HG02763 (cell line): ENCODE data around the gene NRXN2.
"Not testable (repeated sequence)": the region's sequence is repeated elsewhere in the genome, so short reads cannot be mapped to it uniquely, and the experiment has no call there.

ENCODE experiments used
- ATAC-seq: cut with Tn5 transposase; IDR thresholded peaks from one replicate; pipeline ENCODE4 v1.9.1; 2021; ENCODE audit warnings: mild to moderate bottlenecking, moderate library complexity; ENCODE audit not compliant: unreplicated experiment

Gene NRXN2

DNA sequence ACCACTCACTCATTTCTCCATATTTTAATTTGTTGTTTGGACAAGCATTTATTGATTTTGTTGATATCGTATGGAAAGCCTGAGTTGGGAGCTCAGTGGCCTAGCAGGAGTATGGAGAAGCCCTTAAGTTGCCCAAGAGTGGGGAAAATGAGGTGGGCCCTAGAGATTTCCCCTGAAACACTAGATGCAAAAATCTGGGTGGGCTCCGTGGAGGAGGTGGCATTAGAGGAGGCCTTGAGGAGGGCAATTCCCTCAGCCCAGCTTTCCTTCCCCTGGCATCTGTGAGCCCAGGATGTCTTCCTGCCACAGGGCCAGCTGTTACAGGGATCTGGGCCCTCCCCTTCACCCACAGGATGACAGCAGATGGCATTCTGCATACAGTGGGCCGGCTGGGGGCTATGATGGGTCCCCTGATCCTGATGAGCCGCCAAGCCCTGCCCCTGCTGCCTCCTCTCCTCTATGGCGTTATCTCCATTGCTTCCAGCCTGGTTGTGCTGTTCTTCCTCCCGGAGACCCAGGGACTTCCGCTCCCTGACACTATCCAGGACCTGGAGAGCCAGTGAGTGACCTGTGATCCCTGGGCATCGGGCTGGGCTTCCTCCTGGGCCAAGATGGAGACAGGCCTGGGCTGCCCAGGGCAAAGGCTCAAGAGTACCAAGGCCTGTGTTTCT is 153.6 kb downstream of the NRXN2 start:
- ATAC-seq: no peak

DNA sequence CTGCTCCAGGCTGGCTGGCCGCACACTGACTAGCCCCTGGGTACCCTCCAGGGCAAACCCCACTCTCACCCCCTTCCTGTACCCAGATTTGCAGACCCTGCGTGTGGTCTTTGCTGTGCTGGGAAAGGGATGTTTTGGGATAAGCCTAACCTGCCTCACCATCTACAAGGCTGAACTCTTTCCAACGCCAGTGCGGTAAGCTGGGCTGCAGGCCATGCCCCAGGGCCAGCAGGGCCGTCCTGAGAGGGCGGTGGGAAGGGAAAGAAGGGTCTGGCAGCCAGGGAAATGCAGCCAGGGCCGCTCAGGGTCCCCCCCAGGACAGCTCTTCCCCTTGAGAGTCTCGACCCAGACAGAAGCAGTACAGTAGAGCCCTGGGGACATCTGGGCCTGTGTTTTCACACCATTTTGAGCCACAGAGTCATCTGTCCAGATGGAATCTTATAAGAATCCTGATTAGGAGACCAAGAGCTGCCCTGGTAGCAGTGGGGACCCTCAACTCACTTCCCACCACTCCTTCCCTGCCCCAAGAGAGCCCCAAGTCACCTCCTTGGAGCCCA is 154.3 kb downstream of the NRXN2 start:
- ATAC-seq: no peak

DNA sequence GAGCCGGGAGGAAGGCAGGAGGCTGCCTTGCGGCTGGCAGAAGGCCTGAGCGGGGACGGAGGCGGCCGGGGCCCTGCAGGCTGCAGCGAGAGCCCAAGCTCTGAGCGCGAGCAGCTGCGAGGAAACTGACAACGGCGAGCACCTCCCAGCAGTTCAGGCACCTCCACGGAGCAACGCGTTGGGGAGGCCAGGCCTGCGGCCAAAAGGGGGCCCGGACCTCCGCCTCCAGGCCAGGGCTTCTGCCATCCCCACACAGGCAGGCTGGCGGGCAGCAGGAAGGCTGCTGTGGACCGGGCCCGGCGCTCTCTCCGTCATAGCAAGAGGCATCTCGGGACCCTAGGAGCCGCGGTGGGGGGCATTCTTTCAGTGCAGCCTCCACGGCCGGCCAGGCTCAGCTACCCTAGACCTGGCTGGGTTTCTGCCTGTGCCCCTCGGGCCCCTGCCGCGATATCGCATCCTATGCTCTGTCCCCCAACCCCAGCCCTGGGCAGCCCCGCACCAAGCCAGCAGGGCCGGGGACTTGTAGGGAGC is 154.9 kb downstream of the NRXN2 start:
- ATAC-seq: no peak

DNA sequence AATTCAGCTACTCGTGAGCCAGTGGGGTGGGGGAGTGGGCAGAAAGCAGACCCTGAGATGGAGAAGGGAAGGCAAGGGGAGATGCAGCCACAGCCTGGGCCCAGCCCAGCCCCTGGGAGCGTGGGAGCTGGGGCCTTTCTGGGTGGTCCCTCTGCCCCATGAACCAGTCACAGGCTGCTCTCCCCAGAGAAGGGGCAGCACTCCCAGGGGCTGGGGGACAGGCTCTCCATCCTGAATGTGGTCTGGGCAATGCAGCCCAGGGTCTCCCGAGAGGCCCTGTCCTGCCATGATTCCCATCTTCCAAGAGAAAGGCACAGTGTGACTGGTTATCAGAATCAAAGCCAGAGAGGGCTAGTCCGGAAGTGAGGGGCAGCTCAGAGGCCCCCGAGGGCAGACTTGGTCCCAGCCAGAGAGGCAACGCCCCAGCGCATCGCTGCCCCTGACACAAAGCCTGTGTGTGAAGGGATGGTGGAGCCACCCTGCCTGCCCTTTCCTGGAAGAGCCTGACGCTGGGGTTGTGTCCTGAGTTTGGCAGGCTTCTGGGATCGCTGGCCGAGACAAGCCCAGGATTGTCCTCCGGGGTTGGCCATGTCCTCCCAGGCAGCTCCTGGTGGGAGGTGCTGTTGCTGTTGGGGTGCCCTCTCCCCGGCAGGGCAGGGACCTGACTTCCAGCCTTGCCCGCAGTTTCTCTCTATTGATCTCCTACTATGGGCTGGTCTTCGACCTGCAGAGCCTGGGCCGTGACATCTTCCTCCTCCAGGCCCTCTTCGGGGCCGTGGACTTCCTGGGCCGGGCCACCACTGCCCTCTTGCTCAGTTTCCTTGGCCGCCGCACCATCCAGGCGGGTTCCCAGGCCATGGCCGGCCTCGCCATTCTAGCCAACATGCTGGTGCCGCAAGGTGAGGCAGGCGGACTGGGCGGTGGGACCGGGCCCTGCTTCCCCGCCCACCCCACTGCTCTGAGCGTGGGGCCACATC is 155.8 kb downstream of the NRXN2 start:
- no peak for ATAC-seq

DNA sequence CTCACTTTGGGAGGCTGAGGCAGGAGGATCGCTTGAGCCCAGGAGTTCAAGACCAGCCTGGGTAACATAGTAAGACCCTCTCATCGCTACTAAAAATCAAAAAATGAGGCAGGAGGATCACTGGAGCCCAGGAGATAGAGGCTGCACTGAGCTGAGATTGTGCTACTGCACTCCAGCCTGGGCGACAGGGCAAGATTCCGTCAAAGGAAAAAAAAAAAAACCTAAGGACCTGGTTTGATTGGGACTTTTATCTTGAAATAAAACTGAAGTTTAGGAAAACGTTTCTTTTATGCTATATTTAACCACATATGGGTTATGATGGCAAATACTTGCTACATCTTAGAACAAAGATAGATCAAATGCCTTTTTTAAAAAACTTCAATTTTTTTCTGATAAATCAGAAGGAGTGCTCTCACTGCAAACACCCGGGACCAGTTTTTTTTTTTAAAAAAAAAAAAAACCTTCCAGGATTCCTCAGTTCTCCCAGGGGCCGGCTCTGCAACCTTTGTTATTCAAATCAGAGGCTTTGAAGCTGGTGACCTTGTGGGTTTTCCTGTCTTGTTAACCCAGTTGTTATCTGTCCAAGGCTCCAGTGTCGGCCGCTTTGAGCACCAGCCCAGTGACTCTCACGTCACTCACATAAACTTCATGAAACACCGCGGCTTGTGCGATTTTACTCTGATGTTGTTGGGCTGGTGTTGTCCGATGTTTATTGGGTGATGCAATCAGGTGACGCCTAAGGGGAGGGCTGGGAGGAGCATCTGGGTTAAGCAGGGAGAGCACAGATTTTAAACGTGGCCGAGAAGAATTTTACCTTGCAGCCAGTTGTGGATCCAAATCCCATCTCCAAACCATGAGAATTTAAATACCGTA is 156.7 kb downstream of the NRXN2 start:
- ATAC-seq: no peak

DNA sequence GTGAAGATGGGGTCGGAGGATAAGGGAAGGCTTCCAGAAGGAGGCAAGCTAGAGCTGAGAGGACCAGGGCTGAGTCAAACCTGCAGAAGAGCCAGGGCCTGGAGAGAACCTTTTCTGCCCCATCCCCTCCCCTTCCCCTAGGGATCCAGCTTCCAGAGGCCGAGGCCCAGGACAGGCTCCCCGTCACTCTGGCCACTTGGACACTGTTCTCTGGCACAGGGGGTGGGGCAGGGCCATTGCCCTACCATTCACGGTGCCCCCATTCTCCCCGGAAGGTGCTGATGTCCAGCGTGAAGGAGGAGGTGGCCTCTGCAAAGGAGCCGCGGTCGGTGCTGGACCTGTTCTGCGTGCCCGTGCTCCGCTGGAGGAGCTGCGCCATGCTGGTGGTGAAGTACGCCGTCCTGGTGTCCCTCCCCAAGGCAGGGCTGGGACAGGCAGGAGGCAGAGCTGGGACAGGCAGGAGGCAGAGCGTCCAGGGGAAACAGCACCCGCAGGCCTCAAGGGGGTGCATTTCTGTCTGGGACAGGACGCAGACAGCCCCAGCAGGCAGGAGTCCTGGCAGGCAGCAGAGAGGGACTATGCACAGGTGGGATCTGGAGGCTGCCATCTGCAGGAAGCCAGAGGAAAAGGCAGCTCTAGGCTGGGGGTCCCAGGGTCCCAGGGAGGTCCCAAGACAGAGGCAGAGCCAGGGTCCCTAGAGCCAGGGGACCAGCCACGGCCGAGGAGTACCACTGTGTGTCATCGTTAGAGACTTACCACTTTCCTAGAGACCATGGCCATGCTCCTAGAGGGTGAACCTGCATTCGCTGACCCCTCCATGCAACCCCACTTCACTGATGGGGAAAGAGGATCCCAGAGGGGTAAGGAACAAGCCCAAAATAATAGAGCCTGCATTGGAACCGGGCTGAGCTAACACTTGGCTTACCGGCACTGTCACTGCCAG is 157.8 kb downstream of the NRXN2 start:
- ATAC-seq: no peak

DNA sequence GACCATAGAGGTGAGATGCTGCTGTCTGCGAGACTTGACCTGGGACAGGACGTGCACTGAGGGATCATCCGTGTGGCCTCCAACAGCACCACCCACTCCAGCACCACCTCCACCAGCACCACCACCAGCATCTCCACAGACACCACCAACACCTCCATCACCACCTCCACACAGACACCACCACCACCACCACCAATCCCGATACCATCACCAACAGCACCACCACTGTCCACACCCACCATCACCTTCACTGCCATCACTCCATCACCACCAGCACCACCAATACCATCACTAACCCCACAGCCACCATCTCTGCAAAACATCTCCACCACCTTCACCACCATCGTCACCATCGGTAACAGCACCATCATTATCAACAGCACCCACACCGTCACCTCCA is 158.6 kb downstream of the NRXN2 start:
- ATAC-seq: no peak

DNA sequence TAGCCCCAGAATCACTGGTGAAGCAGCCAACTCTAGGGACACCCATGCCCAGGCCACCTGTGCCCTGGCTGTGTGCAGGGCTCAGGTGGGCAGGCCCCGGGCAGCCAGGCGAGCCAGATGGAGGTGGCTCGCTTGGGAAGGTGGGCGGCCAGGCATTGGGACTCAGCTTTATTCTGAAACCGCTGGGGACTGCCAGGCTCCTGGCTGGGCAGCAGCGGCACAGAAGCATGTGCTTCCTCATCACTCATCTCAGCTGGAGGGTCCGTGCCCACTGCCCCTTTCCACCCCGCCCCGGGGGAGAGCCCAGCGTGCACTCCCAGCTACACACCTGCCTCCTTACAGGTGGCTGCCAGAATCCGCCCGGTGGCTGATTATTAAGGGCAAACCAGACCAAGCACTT is 159.0 kb downstream of the NRXN2 start:
- no peak for ATAC-seq

DNA sequence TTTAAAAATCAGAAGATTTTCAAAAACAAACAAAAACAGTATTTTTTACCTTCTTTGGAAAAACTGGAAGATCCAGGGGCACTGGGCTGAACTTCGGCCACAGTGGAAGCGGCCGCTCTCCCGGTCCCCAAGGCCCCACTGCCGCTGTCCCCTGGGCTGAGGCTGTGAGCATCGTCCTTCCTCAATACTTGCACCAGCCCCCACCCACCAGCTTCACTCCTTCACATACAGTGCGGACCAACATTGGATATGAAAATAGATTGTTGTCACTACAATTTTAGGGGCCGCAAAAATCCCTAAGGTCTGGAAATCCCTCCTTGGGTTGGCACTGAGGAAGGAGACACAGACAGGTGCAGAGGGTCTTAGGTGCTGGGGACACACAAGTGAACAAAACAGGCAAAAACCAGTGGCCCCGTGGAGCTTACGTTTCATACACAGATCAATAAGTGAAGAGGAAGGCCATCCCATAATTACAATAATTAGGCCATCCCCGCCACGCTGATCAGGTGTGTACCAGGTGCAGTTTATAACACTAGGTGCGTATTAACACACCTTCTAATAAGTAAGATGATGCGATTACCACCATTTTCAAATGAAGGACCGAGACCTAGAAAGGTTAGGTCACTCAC is 160.2 kb downstream of the NRXN2 start:
- ATAC-seq: no peak

DNA sequence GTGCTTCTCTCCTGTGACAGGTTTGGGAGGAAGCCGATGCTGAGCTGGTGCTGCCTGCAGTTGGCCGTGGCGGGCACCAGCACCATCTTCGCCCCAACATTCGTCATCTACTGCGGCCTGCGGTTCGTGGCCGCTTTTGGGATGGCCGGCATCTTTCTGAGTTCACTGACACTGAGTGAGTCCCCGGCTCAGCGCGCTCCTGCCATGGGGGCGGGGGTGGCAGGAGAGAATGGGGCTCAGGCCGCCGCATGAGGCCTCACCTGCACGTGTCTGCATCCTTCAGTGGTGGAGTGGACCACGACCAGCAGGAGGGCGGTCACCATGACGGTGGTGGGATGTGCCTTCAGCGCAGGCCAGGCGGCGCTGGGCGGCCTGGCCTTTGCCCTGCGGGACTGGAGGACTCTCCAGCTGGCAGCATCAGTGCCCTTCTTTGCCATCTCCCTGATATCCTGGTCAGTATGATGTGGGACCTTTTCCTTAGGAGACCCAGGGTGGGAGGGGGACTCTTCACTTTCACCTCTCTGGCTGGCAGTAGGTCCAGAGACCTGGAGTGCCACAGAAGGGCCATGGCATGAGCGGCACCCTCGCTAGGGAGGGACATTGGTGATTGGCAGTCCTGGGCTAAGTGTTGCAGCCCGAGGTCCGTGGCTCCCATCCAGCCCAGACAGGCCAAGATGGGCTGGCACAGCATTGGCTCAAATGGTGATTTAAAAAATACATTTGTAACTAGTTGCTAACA is 160.8 kb downstream of the NRXN2 start:
- ATAC-seq: no peak

DNA sequence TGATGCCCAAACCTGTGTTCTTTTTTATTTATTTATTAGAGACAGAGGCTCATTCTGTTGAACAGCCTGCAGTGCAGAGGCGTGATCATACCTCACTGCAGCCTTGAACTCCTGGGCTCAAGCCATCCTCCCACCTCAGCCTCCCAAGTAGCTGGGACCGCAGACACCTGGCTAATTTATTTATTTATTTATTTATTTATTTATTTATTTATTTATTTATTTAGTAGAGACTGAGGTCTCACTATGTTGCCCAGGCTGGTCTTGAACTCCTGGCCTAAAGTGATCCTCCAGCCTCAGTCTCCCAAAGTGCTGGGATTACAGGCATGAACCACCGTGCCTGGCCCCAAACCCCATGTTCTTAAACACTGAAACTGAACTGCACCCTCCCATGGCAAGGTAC is 161.6 kb downstream of the NRXN2 start:
- not testable (repeated sequence) for ATAC-seq

DNA sequence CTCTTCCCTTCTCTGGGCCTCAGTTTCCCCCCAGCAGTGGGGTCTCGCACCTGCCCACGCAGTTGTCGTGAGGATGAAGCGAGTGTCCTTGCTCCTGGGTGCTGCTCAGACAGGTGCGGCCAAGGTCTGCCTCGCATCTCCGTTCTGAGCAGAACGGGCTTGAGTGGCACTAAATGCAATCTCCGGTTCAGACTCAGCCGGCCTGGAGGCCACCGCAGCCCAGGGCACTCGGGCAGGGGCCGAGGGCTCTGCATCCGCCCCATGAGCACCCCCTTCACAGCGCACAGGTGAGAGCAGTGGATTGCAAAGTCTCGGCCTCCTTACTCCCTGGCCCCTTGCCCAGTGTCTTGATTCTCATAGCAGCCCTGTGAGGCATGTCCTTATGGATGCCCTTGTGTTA is 162.1 kb downstream of the NRXN2 start:
- no peak for ATAC-seq

DNA sequence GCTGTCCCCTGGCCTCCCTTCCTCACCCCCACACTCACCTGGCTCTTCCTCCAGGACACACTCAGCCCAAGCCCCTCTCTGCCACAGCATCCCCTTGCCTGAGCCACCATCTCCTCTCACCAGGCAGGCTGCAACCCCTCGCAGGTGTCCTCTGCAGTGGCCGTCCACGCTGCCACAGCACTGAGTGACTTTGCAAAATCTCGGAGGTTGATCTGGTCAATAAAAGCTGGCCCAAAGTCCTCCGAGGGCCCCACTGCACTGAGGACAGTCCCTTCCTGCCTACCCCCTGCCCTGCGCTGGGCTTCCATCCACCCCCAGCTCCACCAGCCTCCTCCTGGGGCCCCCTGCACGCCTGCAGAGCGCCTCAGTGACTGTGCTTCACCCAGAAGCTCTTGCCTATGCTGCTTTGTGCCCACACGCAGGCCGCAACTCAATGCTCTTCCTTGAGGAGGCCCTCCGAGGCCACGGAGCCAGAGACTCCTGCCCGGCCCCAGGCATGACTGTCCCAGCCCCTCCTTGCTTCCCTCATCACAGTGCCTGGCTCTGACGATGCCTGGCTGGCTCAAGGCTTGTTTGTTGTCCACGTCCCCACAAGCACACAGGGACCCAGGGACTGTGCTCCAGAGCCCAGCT is 162.7 kb downstream of the NRXN2 start:
- no peak for ATAC-seq

DNA sequence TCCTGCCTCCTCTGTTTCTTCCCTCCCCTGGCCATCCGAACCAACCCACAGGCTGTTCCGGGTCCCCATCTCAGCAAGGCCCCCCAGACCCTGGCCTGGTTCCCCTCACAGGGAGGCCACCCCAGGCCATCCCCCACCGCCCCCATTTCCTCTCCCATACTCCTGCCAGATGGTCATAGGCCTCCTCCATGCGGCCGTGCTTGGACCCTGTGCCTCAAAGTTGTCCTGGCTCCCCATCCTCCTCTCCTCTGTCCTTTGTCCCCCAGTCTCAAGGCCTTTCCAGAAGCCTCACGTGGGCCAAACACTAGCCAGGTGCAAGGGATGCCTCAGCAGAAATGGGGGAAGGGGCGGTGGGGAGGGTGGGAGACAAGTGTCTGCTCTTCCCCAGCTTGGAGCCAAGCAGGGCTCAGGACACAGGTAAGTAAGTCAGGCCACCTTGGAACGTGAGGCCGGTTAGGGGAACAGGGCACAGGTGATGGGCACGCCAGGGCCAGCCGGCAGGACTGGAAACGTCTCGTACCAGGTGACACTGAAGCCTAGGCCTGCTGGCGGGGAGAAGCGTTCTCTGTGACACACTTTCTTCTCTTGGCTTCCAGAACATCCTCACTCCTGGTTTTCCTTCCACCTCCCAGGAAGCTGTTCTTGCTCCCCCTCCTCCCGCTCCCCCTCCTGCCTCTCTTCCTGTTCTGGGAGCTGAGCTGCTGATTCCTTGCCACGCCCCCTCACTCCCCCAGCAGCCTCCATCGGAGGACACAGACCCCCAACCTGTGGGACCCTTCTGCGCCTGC is 163.5 kb downstream of the NRXN2 start:
- no peak for ATAC-seq

DNA sequence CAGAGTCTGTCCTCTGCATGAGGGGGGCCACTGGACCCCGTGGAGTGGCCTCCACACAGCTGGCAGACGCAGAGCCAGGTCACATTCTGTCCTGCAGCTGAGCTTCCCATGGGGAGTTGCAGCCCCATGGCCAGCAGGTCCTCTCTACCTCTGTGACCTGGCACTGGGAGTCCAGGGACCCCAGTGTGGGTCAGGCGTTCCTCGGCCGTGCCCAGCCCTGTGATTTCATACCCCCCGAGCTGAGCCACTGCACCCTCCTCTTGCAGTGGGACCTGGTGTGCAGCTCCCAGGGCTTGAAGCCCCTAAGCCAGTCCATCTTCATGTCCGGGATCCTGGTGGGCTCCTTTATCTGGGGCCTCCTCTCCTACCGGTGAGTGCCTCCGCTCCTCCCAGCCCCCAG is 164.1 kb downstream of the NRXN2 start:
- no peak for ATAC-seq

DNA sequence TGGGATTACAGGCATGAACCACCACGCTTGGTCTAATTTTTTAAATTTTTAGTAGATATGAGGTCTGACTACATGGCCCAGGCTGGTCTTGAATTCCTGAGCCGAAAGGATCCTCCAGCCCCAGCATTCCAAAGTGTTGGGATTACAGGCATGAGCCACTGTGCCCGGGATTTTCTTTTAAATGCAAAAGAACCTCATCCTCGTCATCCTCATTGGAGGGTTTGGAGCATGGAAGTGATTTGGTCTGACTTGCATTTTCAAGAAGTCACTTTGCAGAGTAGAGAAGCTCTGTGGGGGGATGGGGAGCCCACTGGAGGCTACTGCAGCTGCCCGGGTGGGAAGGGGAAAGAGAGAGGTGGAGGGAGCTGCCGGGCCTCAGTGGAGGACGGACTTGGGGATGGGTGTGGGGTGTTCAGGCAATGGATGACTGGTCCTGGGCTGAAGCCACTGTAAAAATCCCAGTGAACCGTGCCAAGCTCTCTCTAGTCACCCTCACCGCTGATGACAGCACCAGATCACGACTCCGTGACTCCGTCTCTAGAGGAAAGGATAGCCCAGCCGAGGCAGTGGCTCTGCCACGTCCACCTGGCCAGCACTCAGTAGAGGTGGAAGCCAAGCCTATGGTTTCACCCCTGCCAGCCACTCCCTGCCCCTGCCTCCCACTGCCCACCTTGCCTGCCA is 164.8 kb downstream of the NRXN2 start:
- no peak for ATAC-seq
